Natural killer cell (primary cell): ENCODE results near the gene ENO4. TPM values are rescaled to one million over a fixed set of nuclear protein-coding genes. Genes with fewer than 3 reads are reported as not detected.

Experiments used
- ATAC-seq, 3 donors: fragments of 150-1000 bp in 2 of 3; fragments of 200-7000 bp in 1 of 3; cut with Tn5 transposase; 1 replicate in 1 of 3; 2 replicates in 2 of 3; pipeline ENCODE4 v1.10.0; 2021; ENCODE audit warnings: mild to moderate bottlenecking in 2 of 3, moderate library complexity in 2 of 3
- DNase-seq, 2 donors: peaks; one replicate each; pipeline versions ENCODE4 v3.0.0 to v3.0.0-alpha.2; 2013 to 2021; ENCODE audit warnings: mixed read lengths in 1 of 2
- H3K27ac ChIP-seq: one replicate; pipeline ENCODE4 v1.5.1; 2013; ENCODE audit warnings: mild to moderate bottlenecking, low read length
- H3K27me3 ChIP-seq: one replicate; pipeline ENCODE4 v1.6.1; 2013; ENCODE audit warnings: low read length; ENCODE audit not compliant: control insufficient read depth, insufficient read depth
- H3K36me3 ChIP-seq: one replicate; pipeline ENCODE4 v1.6.1; 2013; ENCODE audit warnings: low read length; ENCODE audit not compliant: control insufficient read depth, insufficient read depth
- H3K4me1 ChIP-seq: one replicate; pipeline ENCODE4 v1.6.1; 2013; ENCODE audit warnings: low read length; ENCODE audit not compliant: control insufficient read depth, insufficient read depth
- H3K4me3 ChIP-seq: one replicate; pipeline ENCODE4 v1.5.1; 2013; ENCODE audit warnings: low read length
- H3K9me3 ChIP-seq: one replicate; pipeline ENCODE4 v1.6.1; 2013; ENCODE audit warnings: low read length; ENCODE audit not compliant: control insufficient read depth, insufficient read depth
- H3K27ac Mint-ChIP-seq, 2 donors: one replicate each; pipeline ENCODE4 v1.8.0; 2022; ENCODE audit warnings: mild to moderate bottlenecking in 2 of 2, mixed read lengths in 2 of 2, moderate library complexity in 1 of 2
- H3K27me3 Mint-ChIP-seq, 2 donors: one replicate each; pipeline ENCODE4 v1.8.0; 2022; ENCODE audit warnings: low read depth in 2 of 2, mixed read lengths in 2 of 2
- H3K36me3 Mint-ChIP-seq: one replicate; pipeline ENCODE4 v1.8.0; 2022; ENCODE audit warnings: mixed read lengths
- H3K4me1 Mint-ChIP-seq, 2 donors: one replicate each; pipeline ENCODE4 v1.8.0; 2022; ENCODE audit warnings: mixed read lengths in 2 of 2
- H3K4me3 Mint-ChIP-seq: one replicate; pipeline ENCODE4 v1.8.0; 2022; ENCODE audit warnings: mild to moderate bottlenecking, moderate library complexity, mixed read lengths
- H3K9me3 Mint-ChIP-seq, 2 donors: one replicate each; pipeline ENCODE4 v1.8.0; 2022; ENCODE audit warnings: mixed read lengths in 2 of 2
- CTCF ChIP-seq: fragments of 200-600 bp; IDR thresholded peaks from one replicate; pipeline ENCODE4 v1.8.0; 2022; ENCODE audit warnings: antibody characterized with exemption
- WGBS: methylation state at CpG from one replicate; pipeline ENCODE4 v1.1.7; 2013; ENCODE audit warnings: missing lambda C conversion rate; ENCODE audit not compliant: insufficient coverage; 5-methylcytosine and 5-hydroxymethylcytosine counted together
- intact Hi-C: fragments of 100-400 bp; cut with micrococcal nuclease; formaldehyde crosslinking; loops from one replicate; pipeline ENCODE4 v1.14.2; 2022
- total RNA-seq, 4 donors: library from RNA; stranded (reverse); fragments of 120-200 nt in 1 of 4; gene quantifications; one replicate each; pipeline versions ENCODE4 v1.2.3 to v1.2.4, GENCODE V29; 2013 to 2022

Gene ENO4
- total RNA-seq, 3 donors from 2014 or later (not counting 1 experiment from before 2014, with no cell fraction given) = not detected

- Mint-ChIP-seq H3K4me3 (no peak overlapping the region), H3K9me3 (no peaks in the 10 kb centered on the region), H3K36me3 (no peaks in the 10 kb centered on the region), H3K27me3 (no peaks in the 10 kb centered on the region), H3K4me1 (no peaks in the 10 kb centered on the region), H3K27ac (no peak overlapping the region)
- ATAC-seq = no peak
- no peak for DNase-seq
- H3K4me3 ChIP-seq = no peak overlapping the region
- no peak for TF ChIP-seq CTCF
- H3K27me3 ChIP-seq = no peaks in the 10 kb centered on the region
- no peaks in the 10 kb centered on the region for H3K36me3 ChIP-seq
- no peaks in the 10 kb centered on the region for H3K4me1 ChIP-seq
- intact Hi-C loops = no loop called here
- H3K9me3 ChIP-seq = no peaks in the 10 kb centered on the region
- no peak overlapping the region for H3K27ac ChIP-seq
- 90% methylated on average over 6 of the region's 6 CpGs for WGBS
These were observed 17.8 kb downstream of the ENO4 start for GRCh38 chr10:116866987-116867595.

- H3K27ac Mint-ChIP-seq = no peak overlapping the region
- 66% methylated on average over 4 of the region's 4 CpGs for WGBS
These were observed 18.9 kb downstream of the ENO4 start for GRCh38 chr10:116868198-116868676.

GRCh38 chr10:116868722-116869121 lies 19.4 kb downstream of the ENO4 start:
- Mint-ChIP-seq H3K27ac (no peak overlapping the region), H3K36me3 (no peaks in the 10 kb centered on the region), H3K4me3 (no peak overlapping the region), H3K27me3 (peaks cover 0 to 3% of the 10 kb centered on the region in 2 donors), H3K9me3 (peaks cover 2 to 4% of the 10 kb centered on the region in 2 donors), H3K4me1 (no peaks in the 10 kb centered on the region)
- Histone ChIP-seq H3K27ac (no peak overlapping the region), H3K4me3 (no peak overlapping the region), H3K36me3 (no peaks in the 10 kb centered on the region), H3K4me1 (no peaks in the 10 kb centered on the region), H3K27me3 (no peaks in the 10 kb centered on the region), H3K9me3 (no peaks in the 10 kb centered on the region)
- intact Hi-C loops = no loop called here
- TF ChIP-seq CTCF = no peak
- ATAC-seq = no peak
- WGBS = 74% methylated on average over 3 of the region's 4 CpGs
- DNase-seq = no peak

More at GRCh38 chr10:116868198-116868676, 18.9 kb downstream of the ENO4 start:
- no peaks in the 10 kb centered on the region for H3K36me3 Mint-ChIP-seq
- Histone ChIP-seq H3K4me3 (no peak overlapping the region), H3K4me1 (no peaks in the 10 kb centered on the region), H3K27me3 (no peaks in the 10 kb centered on the region), H3K9me3 (no peaks in the 10 kb centered on the region), H3K27ac (no peak overlapping the region), H3K36me3 (no peaks in the 10 kb centered on the region)
- peaks cover 0 to 3% of the 10 kb centered on the region in 2 donors for H3K27me3 Mint-ChIP-seq
- TF ChIP-seq CTCF = no peak
- DNase-seq (no peak), ATAC-seq (no peak)
- peaks cover 2 to 4% of the 10 kb centered on the region in 2 donors for H3K9me3 Mint-ChIP-seq
- H3K4me3 Mint-ChIP-seq = no peak overlapping the region
- no peaks in the 10 kb centered on the region for H3K4me1 Mint-ChIP-seq
- intact Hi-C loops = no loop called here

GRCh38 chr10:116870949-116871348 lies 21.6 kb downstream of the ENO4 start:
- Histone ChIP-seq H3K4me1 (no peaks in the 10 kb centered on the region), H3K4me3 (no peak overlapping the region), H3K9me3 (no peaks in the 10 kb centered on the region), H3K27ac (no peak overlapping the region), H3K27me3 (no peaks in the 10 kb centered on the region), H3K36me3 (no peaks in the 10 kb centered on the region)
- H3K4me1 Mint-ChIP-seq = no peaks in the 10 kb centered on the region
- peaks cover 2 to 4% of the 10 kb centered on the region in 2 donors for H3K9me3 Mint-ChIP-seq
- peaks cover 0 to 3% of the 10 kb centered on the region in 2 donors for H3K27me3 Mint-ChIP-seq
- no peak for TF ChIP-seq CTCF
- ATAC-seq (no peak), DNase-seq (no peak)
- 98% methylated on average over 2 of the region's 2 CpGs for WGBS
- intact Hi-C loops = no loop called here
- H3K4me3 Mint-ChIP-seq = no peak overlapping the region
- no peak overlapping the region for H3K27ac Mint-ChIP-seq
- no peaks in the 10 kb centered on the region for H3K36me3 Mint-ChIP-seq
